Type B pancreatic cell (in vitro differentiated cells): Measurements from ENCODE around the gene KPNA3. TPM values are rescaled to one million over a fixed set of nuclear protein-coding genes. Genes with fewer than 3 reads are reported as not detected.

ENCODE experiments used
- DNase-seq: peaks from one replicate; pipeline ENCODE4 v3.0.0; 2021; ENCODE audit warnings: mixed read lengths; ENCODE audit not compliant: unreplicated experiment; ENCODE audit errors: extremely low spot score
- H3K27ac Mint-ChIP-seq: 2 replicates; pipeline ENCODE4 v1.8.0; 2021; ENCODE audit warnings: mild to moderate bottlenecking, mixed read lengths
- H3K27me3 Mint-ChIP-seq: 2 replicates; pipeline ENCODE4 v1.8.0; 2021; ENCODE audit warnings: mixed read lengths
- H3K36me3 Mint-ChIP-seq: 2 replicates; pipeline ENCODE4 v1.8.0; 2021; ENCODE audit warnings: mixed read lengths
- H3K4me1 Mint-ChIP-seq: one replicate; pipeline ENCODE4 v1.8.0; 2021; ENCODE audit warnings: mixed read lengths; ENCODE audit not compliant: unreplicated experiment
- H3K4me3 Mint-ChIP-seq: 2 replicates; pipeline ENCODE4 v1.8.0; 2021; ENCODE audit warnings: mild to moderate bottlenecking, mixed read lengths
- H3K9me3 Mint-ChIP-seq: 2 replicates; pipeline ENCODE4 v1.8.0; 2021; ENCODE audit warnings: mixed read lengths
- total RNA-seq: library from RNA; stranded (reverse); gene quantifications from 2 replicates; pipeline ENCODE4 v1.2.1, GENCODE V29; 2021; ENCODE audit warnings: low replicate concordance
- TF ChIP-seq, protein P1 (sequence below): fragments of 200-600 bp; sonication (generic); conservative IDR thresholded peaks from 2 replicates; pipeline ENCODE4 v1.5.0; 2021; ENCODE audit warnings: antibody characterized with exemption, mild to moderate bottlenecking

Gene KPNA3
- total RNA-seq, 1 donor from 2014 or later: 40.1 TPM

DNA sequence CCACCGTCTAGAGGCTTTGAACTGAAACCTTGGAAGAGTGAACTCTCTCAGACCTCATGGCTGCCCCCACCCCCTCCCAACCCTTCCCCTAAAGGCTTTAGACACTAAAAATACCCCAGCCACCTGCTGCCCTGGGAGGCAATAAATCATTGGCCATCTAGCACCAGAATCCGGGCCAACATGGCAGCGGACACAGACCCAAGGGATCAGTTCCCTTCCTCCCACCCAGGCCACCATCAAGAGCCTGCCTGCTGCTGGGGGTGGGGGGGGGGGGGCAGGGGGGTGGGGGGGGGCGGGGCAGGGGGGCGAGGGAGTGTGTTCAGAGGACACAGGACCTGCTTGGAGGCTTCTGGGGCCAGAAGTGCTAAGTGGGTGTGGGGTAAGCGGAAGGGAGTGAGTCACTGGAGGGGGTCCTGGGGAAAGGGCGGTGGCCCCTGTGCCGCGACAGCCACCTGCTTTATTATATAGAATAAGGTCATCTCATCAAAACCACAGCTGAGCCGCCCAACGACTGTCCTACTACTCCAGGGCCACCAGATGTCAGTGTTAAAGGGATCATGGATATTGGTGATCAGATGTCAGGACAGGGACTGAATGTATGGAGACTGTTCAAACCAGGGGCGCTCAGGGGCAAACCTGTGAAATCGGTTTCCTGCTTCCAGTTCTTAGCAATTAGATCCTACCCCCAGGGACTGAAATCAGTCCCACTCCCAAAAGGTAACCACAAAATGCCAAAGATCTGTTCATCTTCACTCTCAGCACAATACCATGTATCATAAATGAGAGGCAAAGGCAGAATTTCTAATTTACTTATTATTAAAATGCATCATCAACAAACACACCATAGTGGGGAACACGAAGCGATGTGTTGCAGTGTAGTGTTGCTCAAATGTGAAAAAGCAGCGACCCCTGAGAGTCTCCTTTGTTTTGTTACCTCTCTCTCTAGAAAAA lies 139.9 kb downstream of the KPNA3 start:
- no peak for DNase-seq
- no peaks in the 10 kb centered on the region for H3K36me3 Mint-ChIP-seq
- TF ChIP-seq, protein P1, sequence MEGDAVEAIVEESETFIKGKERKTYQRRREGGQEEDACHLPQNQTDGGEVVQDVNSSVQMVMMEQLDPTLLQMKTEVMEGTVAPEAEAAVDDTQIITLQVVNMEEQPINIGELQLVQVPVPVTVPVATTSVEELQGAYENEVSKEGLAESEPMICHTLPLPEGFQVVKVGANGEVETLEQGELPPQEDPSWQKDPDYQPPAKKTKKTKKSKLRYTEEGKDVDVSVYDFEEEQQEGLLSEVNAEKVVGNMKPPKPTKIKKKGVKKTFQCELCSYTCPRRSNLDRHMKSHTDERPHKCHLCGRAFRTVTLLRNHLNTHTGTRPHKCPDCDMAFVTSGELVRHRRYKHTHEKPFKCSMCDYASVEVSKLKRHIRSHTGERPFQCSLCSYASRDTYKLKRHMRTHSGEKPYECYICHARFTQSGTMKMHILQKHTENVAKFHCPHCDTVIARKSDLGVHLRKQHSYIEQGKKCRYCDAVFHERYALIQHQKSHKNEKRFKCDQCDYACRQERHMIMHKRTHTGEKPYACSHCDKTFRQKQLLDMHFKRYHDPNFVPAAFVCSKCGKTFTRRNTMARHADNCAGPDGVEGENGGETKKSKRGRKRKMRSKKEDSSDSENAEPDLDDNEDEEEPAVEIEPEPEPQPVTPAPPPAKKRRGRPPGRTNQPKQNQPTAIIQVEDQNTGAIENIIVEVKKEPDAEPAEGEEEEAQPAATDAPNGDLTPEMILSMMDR: peak; percentile 72
- no peak overlapping the region for H3K4me3 Mint-ChIP-seq
- no peaks in the 10 kb centered on the region for H3K9me3 Mint-ChIP-seq
- H3K27me3 Mint-ChIP-seq: no peaks in the 10 kb centered on the region
- no peak overlapping the region for H3K27ac Mint-ChIP-seq
- H3K4me1 Mint-ChIP-seq: peaks cover 4% of the 10 kb centered on the region

DNA sequence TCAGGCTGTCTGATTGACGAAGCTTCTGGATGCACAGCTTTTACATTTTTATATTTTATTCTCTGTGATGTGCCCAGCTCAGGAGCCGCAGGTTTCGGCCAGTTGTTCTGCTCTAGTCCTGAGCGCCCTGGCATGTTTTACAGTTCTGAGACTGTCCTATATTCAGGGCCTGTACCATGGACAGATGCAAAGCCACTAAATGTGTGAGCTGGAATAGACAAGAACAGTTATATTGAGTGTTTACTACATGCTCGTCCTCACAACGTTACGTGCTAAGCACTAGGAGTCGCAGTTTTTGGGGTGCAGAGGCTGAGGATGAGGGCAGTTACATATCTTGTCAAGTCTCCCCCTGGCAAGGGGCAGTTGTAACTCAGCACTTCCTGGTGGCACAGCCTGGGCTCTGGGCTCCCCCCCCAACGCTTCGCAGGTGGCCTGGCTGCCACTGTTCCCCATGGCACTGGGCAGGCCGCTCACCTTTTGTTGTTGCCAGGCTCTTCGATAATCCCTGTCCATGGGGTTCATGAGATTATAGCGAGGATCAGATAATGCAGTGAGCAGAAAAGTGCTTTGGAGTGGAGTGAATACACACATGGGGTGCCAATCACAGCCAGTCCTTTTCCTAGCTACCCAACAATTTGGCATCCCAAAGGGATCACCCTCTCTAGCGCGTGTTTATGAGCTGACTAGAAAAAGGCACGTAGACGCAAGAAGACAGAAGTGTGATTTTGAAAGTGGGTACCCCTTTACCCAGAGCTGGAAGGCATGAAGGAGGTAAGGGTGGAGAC lies 140.7 kb downstream of the KPNA3 start:
- DNase-seq: no peak
- Mint-ChIP-seq H3K27ac (no peak overlapping the region), H3K36me3 (no peaks in the 10 kb centered on the region), H3K27me3 (no peaks in the 10 kb centered on the region), H3K4me3 (no peak overlapping the region), H3K9me3 (no peaks in the 10 kb centered on the region), H3K4me1 (peaks cover 4% of the 10 kb centered on the region)
- TF ChIP-seq, protein P1: no peak

DNA sequence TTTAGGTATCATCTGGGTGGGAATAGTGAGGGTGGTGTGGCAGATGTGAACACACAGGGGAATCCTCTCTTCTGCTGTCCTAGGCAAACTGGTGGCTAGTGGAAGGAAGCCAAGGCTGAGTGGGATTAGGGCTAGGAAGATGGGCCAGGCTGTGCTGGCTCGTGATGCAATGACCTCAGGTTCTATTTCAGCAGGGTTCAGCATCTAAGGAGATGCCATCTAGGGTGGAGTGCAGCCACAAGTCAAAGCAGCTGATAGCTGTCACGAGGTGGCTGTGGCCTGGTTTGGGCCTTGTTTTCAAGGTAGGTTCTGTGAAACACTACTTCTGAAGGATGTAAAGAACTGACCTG lies 142.5 kb downstream of the KPNA3 start:
- TF ChIP-seq, protein P1: no peak
- no peaks in the 10 kb centered on the region for H3K9me3 Mint-ChIP-seq
- no peaks in the 10 kb centered on the region for H3K36me3 Mint-ChIP-seq
- no peak overlapping the region for H3K27ac Mint-ChIP-seq
- H3K27me3 Mint-ChIP-seq: no peaks in the 10 kb centered on the region
- DNase-seq: no peak
- H3K4me3 Mint-ChIP-seq: no peak overlapping the region
- peaks cover 4% of the 10 kb centered on the region for H3K4me1 Mint-ChIP-seq

Other genes with a start within 250 kb of the KPNA3 start
- 11.3 and 30.7 TPM in 2 replicates for gene RCBTB1, start 207.1 kb downstream of the KPNA3 start, total RNA-seq
- gene ARL11, start 164.2 kb downstream of the KPNA3 start, total RNA-seq: 0.83 TPM in 1 of 2 replicates, not detected in the other
- gene EBPL, start 101.2 kb downstream of the KPNA3 start, total RNA-seq: 32.2 and 56.5 TPM in 2 replicates
- gene SPRYD7, start 143.7 kb upstream of the KPNA3 start, total RNA-seq: 6.0 and 7.0 TPM in 2 replicates
- gene TRIM13, start 204.4 kb upstream of the KPNA3 start, total RNA-seq: 33.8 and 42.0 TPM in 2 replicates
- 0.57 and 1.1 TPM in 2 replicates for gene KCNRG, start 222.8 kb upstream of the KPNA3 start, total RNA-seq